Gastrocnemius medialis (tissue), 4 donors: ENCODE results near the gene ENOX1. TPM values are rescaled to one million over a fixed set of nuclear protein-coding genes. Genes with fewer than 3 reads are reported as not detected.

Experiments used
- ATAC-seq, 2 donors: fragments of 150-250 bp; one replicate each; pipeline ENCODE4 v1.9.1; 2016
- DNase-seq, 2 donors: peaks; one replicate each; pipeline ENCODE4 v3.0.0-alpha.2; 2019
- H3K27ac ChIP-seq, 4 donors: fragments of 200-600 bp; sonication (generic); 1 replicate in 1 of 4; 2 replicates in 3 of 4; pipeline ENCODE4 v1.5.1; 2016 to 2018; ENCODE audit warnings: mild to moderate bottlenecking in 2 of 4, moderate library complexity in 1 of 4
- H3K27me3 ChIP-seq, 3 donors: fragments of 200-600 bp; sonication (generic) in 2 of 3; 1 replicate in 1 of 3; 2 replicates in 2 of 3; pipeline versions ENCODE4 v1.5.1 to v1.6.0; 2016 to 2019; ENCODE audit warnings: mild to moderate bottlenecking in 1 of 3, moderate library complexity in 1 of 3
- H3K36me3 ChIP-seq, 2 donors: fragments of 200-600 bp; sonication (generic) in 1 of 2; one replicate each; pipeline ENCODE4 v1.5.1; 2017 to 2018
- H3K4me1 ChIP-seq, 2 donors: fragments of 200-600 bp; sonication (generic) in 1 of 2; one replicate each; pipeline ENCODE4 v1.5.1; 2016 to 2017; ENCODE audit warnings: mild to moderate bottlenecking in 2 of 2
- H3K4me3 ChIP-seq, 4 donors: fragments of 200-600 bp; sonication (generic) in 3 of 4; 1 replicate in 1 of 4; 2 replicates in 3 of 4; pipeline ENCODE4 v1.5.1; 2016 to 2019; ENCODE audit warnings: mild to moderate bottlenecking in 2 of 4
- H3K9me3 ChIP-seq, 3 donors: fragments of 200-600 bp; sonication (generic) in 2 of 3; 1 replicate in 1 of 3; 2 replicates in 2 of 3; pipeline ENCODE4 v1.5.1; 2016 to 2019
- CTCF ChIP-seq, 5 experiments: fragments of 450-650 bp in 3 of 5; fragments of 200-600 bp in 2 of 5; sonication (generic) in 2 of 5; IDR thresholded peaks in 4 of 5; conservative IDR thresholded peaks in 1 of 5; 1 replicate in 4 of 5; 2 replicates in 1 of 5; pipeline ENCODE4 v1.5.1; 2016 to 2019; ENCODE audit warnings: antibody characterized with exemption in 5 of 5, mild to moderate bottlenecking in 3 of 5, moderate library complexity in 3 of 5
- POLR2A ChIP-seq, 2 donors: fragments of 450-650 bp; IDR thresholded peaks; one replicate each; pipeline ENCODE4 v1.6.1; 2017; ENCODE audit warnings: antibody characterized with exemption in 2 of 2, mild to moderate bottlenecking in 2 of 2, moderate library complexity in 2 of 2
- in situ Hi-C, 4 donors: fragments of 200-750 bp; cut with MboI; loops; one replicate each; pipeline versions ENCODE4 v1.15.0 to v1.8.0; 2017; ENCODE audit warnings: low sequenced_read_pairs in 4 of 4
- intact Hi-C: fragments of 100-400 bp; cut with DNase I; formaldehyde crosslinking; loops from one replicate; pipeline ENCODE4 v1.15.1; 2023; ENCODE audit warnings: low total_unique reads
- total RNA-seq, 4 donors: library from RNA; depleted of rRNA; stranded (reverse); fragments of >200 nt; gene quantifications; one replicate each; pipeline versions ENCODE4 v1.1.0 to v1.2.3, GENCODE V29; 2016

ENOX1 gene
- total RNA-seq, 4 donors from 2014 or later: 0.46 to 3.5 (median 1.8) TPM

DNA sequence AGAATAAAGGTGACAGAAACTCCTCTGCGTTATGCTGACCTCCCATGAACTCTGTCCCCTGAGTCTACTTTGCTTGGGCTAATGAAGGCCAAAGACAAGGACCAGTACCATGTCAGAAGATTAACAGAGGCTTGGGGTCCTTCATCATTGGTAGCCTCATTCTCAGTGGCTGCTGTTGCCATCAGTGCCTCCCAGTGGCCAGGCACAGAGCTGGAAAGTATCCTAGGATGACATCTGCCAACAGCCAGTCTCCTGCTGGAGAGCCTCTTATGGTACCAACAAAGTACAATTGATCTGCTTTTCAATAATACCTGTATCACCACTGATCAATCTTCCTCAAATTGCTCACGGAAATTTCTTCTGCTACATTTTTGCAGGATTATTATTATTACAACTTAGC is 481.8 kb downstream of the ENOX1 start:
- in situ Hi-C loops: loop anchor here in 3 of 4 donors (10.0 to 25.0 kb wide), 2 partner anchors 482 to 500 kb away; partner anchors contain the start of gene ENOX1 (in 1 of the 3)
- Histone ChIP-seq H3K27ac (no peak overlapping the region), H3K27me3 (no peaks in the 10 kb centered on the region), H3K4me3 (no peak overlapping the region), H3K9me3 (no peaks in the 10 kb centered on the region), H3K4me1 (peaks cover 4 to 17% of the 10 kb centered on the region in 2 donors), H3K36me3 (no peaks in the 10 kb centered on the region)
- no peak for TF ChIP-seq CTCF (IDR thresholded peaks at IDR 0.05 in 4 of 5, conservative IDR thresholded peaks at IDR 0.05 in 1 of 5)
- TF ChIP-seq POLR2A (IDR thresholded peaks at IDR 0.05): no peak
- DNase-seq (no peak), ATAC-seq (no peak)
- intact Hi-C loops: loop anchor here (5.0 to 10.0 kb wide), 4 partner anchors 130 to 570 kb away; partner anchors contain the start of genes CCDC122, ENOX1 and LACC1

DNA sequence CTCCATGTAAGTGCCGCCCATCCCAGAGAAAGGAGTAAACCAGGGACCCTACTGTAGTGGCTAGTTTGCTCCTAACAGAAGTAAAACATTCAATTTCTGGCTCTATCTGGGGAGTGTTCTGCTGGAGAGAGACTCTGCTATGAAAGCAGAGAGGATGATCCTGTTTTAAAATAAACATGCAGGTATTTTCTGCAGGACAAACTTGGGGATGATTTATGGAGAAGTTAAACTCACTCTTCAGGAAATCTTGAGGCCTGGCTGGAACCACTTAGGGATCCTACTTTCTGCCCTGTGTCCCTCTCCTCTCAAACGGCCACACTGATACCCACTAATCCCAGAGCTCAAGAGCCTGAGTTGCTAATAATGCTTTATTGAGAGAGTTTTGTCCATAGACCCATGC is 482.3 kb downstream of the ENOX1 start:
- no peak for DNase-seq
- Histone ChIP-seq H3K4me3 (no peak overlapping the region), H3K36me3 (no peaks in the 10 kb centered on the region), H3K27me3 (no peaks in the 10 kb centered on the region), H3K4me1 (peaks cover 4 to 17% of the 10 kb centered on the region in 2 donors), H3K27ac (no peak overlapping the region), H3K9me3 (no peaks in the 10 kb centered on the region)
- TF ChIP-seq CTCF (IDR thresholded peaks at IDR 0.05 in 4 of 5, conservative IDR thresholded peaks at IDR 0.05 in 1 of 5) (no peak), POLR2A (IDR thresholded peaks at IDR 0.05) (no peak)
- in situ Hi-C loops (loop anchor here in 3 of 4 donors (10.0 to 25.0 kb wide), 2 partner anchors 483 to 500 kb away; partner anchors contain the start of gene ENOX1 (in 1 of the 3)), intact Hi-C loops (loop anchor here (5.0 to 10.0 kb wide), 4 partner anchors 130 to 570 kb away; partner anchors contain the start of genes CCDC122, ENOX1 and LACC1)
- ATAC-seq: no peak

DNA sequence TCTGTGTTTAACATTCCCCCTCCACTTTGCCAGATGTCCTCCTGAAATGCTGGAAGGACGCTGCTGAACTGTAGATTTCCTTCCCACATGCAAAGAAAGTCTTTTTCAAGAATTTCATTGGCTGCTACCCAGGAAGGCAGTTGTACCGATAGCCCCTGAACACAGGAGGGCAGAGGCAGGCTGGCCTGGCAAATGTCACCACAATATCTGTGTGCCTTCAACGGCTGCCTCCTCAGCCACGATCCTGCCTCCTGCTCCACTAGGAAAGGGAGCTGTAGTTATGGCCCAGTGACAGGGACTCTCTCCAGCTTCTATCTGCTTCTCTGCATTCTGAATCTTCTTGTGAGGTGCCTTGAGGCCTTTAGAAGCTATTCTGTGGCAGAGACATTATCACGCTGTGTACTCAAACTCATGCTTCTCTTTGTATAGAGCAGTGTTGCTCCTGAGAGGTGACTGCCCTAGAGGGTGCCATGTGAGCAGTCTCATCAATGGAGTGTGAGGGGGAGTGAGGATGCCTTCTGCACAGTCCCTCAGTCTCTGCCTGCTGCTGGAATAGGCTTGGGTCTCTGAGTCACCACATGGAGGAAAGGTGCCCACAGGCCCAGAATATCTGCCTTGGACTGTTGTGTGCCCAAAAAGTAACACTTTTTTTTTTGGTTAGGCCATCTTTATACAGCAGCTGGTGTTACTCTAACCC is 483.6 kb downstream of the ENOX1 start:
- Histone ChIP-seq H3K27me3 (no peaks in the 10 kb centered on the region), H3K9me3 (no peaks in the 10 kb centered on the region), H3K27ac (peak overlapping the region; percentile 21 to 57 (median 52)), H3K4me3 (no peak overlapping the region), H3K4me1 (peaks cover 2 to 16% of the 10 kb centered on the region in 2 donors), H3K36me3 (no peaks in the 10 kb centered on the region)
- TF ChIP-seq CTCF (IDR thresholded peaks at IDR 0.05 in 4 of 5, conservative IDR thresholded peaks at IDR 0.05 in 1 of 5) (peak; percentile 56 to 73 (median 71)), POLR2A (IDR thresholded peaks at IDR 0.05) (no peak)
- intact Hi-C loops: loop anchor here (1.0 to 10.0 kb wide), 6 partner anchors 132 to 572 kb away; partner anchors contain the start of genes CCDC122, ENOX1 and LACC1
- DNase-seq (peak; percentile 56 to 73), ATAC-seq (peak; percentile 90 to 92)
- in situ Hi-C loops: loop anchor here in 3 of 4 donors (10.0 to 25.0 kb wide), 2 partner anchors 484 to 502 kb away; partner anchors contain the start of gene ENOX1 (in 1 of the 3)

GRCh38 chr13:43301346-43301969 is 485.3 kb downstream of the ENOX1 start:
- H3K4me1 ChIP-seq: peaks cover 0 to 8% of the 10 kb centered on the region in 2 donors
- ATAC-seq (no peak), DNase-seq (no peak)
- H3K9me3 ChIP-seq: no peaks in the 10 kb centered on the region
- intact Hi-C loops: loop anchor here (5.0 to 10.0 kb wide), 4 partner anchors 133 to 573 kb away; partner anchors contain the start of genes CCDC122, ENOX1 and LACC1
- in situ Hi-C loops: loop anchor here in 3 of 4 donors (10.0 to 25.0 kb wide), 2 partner anchors 486 to 503 kb away; partner anchors contain the start of gene ENOX1 (in 1 of the 3)
- no peaks in the 10 kb centered on the region for H3K36me3 ChIP-seq
- no peaks in the 10 kb centered on the region for H3K27me3 ChIP-seq
- H3K4me3 ChIP-seq: no peak overlapping the region
- no peak for TF ChIP-seq CTCF (IDR thresholded peaks at IDR 0.05 in 4 of 5, conservative IDR thresholded peaks at IDR 0.05 in 1 of 5)
- no peak for TF ChIP-seq POLR2A (IDR thresholded peaks at IDR 0.05)
- H3K27ac ChIP-seq: no peak overlapping the region
